GM21526 (cell line): ENCODE measurements around the gene IZUMO4.

Experiments
- ATAC-seq: cut with Tn5 transposase; IDR thresholded peaks from one replicate; pipeline ENCODE4 v1.9.1; 2021; ENCODE audit warnings: moderate library complexity; ENCODE audit not compliant: unreplicated experiment, low FRiP score

IZUMO4 gene

DNA sequence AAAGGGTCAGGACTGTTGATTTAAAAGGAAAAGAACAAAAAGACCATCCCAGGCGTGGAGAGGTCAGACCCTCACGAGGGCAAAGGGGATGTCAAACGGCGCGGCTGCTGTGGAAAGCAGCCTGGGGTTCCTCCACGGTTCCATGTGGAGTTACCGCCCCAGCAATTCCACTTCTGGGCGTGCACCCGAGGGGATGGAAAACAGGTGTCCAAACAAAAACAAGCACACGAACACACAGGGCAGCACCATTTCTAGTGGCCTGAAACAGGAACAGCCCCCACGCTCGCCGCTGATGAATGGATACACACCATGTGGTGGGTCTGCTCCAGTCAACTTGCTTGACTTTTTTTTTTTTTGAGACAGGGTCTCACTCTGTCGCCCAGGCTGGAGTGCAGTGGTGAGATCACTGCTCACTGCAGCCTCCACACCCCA, 43.4 kb downstream of the IZUMO4 start:
- ATAC-seq, result no peak

- ATAC-seq, result no peak
These were observed 45.6 kb downstream of the IZUMO4 start for GRCh38 chr19:2142173-2142829.

- ATAC-seq, result no peak
These were observed 47.5 kb downstream of the IZUMO4 start for GRCh38 chr19:2144190-2144589.

DNA sequence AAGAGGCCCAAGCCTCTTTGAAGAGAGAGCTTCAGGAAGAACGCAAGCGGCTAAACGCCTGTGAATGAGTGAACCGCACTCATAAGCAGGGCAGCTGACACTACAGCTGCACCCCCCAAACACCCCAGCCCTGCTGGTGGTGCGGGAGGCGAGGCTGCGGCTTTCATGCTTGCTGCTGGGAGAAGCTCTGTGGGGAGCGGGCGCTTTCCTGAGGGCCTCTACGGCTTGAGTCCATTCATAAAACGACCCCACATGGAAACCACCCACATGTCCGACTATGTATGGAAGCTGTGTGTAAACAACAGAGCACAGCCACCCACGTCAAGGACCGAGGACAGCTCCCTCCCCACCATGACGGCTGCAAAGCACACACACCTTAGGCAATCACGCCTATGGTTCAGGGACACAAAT, 49.1 kb downstream of the IZUMO4 start:
- ATAC-seq, result no peak

GRCh38 chr19:2148482-2149135, 51.9 kb downstream of the IZUMO4 start:
- ATAC-seq, result no peak
